Body of pancreas (tissue), 4 donors: ENCODE measurements around the gene RALGPS2.

Source experiments
- POLR2A ChIP-seq, 3 donors: fragments of 450-650 bp; IDR thresholded peaks; one replicate each; pipeline ENCODE4 v1.6.1; 2016; ENCODE audit warnings: antibody characterized with exemption in 3 of 3, mild to moderate bottlenecking in 2 of 3
- TF ChIP-seq, protein P1 (sequence below), 7 experiments: fragments of 450-650 bp in 4 of 7; fragments of 200-600 bp in 3 of 7; sonication (generic) in 3 of 7; IDR thresholded peaks; one replicate each; pipeline ENCODE4 v1.5.1; 2016 to 2019; ENCODE audit warnings: antibody characterized with exemption in 7 of 7

DNA sequence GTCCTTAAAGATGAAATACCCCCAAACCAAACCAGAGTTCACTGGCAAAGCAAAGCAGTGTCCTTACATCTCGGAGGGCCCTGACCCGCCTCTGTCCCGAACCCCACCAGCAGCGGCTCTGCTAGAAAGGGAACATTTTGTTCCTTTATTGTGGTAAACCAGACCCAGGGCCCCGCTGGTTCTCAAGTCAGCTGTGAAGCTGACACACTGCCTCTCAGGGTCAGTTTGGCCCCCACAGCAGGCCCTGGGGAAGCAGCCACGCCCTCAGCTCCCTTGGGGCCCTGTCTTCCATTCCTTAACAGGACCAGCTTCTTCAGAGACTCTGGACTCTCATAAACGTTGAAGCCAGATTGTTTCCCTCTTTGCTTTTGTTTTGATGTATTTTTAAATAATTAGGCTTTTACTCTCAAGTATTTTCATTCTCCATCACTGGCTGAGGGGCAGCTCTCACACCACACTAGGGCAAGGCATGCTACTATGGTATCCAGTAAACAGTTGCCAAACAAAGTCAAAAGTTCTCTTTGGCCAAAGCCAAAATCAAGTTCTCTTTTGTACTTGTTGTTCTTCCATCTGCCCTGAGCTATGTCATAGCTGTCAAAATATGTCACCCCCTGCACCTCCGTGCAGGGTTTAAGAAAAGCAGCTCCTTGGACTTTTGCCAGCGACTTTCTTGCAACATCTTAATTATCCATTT lies 207.0 kb downstream of the RALGPS2 start:
- TF ChIP-seq, protein P1, sequence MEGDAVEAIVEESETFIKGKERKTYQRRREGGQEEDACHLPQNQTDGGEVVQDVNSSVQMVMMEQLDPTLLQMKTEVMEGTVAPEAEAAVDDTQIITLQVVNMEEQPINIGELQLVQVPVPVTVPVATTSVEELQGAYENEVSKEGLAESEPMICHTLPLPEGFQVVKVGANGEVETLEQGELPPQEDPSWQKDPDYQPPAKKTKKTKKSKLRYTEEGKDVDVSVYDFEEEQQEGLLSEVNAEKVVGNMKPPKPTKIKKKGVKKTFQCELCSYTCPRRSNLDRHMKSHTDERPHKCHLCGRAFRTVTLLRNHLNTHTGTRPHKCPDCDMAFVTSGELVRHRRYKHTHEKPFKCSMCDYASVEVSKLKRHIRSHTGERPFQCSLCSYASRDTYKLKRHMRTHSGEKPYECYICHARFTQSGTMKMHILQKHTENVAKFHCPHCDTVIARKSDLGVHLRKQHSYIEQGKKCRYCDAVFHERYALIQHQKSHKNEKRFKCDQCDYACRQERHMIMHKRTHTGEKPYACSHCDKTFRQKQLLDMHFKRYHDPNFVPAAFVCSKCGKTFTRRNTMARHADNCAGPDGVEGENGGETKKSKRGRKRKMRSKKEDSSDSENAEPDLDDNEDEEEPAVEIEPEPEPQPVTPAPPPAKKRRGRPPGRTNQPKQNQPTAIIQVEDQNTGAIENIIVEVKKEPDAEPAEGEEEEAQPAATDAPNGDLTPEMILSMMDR (IDR thresholded peaks at IDR 0.05), result no peak
- no peak for TF ChIP-seq POLR2A (IDR thresholded peaks at IDR 0.05)
